Measurements from ENCODE around the gene RAB22A.

The RAB22A gene

DNA sequence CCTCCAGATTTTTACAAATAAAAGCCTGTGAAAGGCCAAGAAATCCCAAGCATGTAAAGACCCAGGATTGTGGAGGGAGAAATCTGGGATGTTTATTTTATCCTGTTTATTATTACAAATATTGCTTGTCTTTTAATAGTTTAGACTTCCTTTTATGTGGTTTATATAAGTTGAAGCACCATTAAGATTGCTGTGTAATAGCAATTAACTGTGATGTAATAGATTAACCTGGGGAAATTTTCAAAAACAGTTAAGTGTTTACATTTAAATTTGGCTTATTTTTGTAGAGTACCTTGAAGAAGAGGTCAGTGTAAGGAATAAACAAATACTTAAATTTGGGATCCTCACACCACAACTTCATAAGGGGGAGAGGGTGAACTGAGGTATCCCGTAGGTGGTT, 106.5 kb downstream of the RAB22A start:
- in situ Hi-C loops (cut with HindIII; ENCODE audit: low pct_ligation_motif_present, low sequenced_read_pairs): no loop called here
- Histone ChIP-seq H3K27ac (no peak overlapping the region), H3K36me3 (replicated peaks) (peaks cover 12% of the 10 kb centered on the region), H3K4me3 (ENCODE audit: low read depth, low read length) (no peak overlapping the region), H3K27me3 (replicated peaks) (no peaks in the 10 kb centered on the region)
- no peak for DNase-seq
- TF ChIP-seq, protein P1, sequence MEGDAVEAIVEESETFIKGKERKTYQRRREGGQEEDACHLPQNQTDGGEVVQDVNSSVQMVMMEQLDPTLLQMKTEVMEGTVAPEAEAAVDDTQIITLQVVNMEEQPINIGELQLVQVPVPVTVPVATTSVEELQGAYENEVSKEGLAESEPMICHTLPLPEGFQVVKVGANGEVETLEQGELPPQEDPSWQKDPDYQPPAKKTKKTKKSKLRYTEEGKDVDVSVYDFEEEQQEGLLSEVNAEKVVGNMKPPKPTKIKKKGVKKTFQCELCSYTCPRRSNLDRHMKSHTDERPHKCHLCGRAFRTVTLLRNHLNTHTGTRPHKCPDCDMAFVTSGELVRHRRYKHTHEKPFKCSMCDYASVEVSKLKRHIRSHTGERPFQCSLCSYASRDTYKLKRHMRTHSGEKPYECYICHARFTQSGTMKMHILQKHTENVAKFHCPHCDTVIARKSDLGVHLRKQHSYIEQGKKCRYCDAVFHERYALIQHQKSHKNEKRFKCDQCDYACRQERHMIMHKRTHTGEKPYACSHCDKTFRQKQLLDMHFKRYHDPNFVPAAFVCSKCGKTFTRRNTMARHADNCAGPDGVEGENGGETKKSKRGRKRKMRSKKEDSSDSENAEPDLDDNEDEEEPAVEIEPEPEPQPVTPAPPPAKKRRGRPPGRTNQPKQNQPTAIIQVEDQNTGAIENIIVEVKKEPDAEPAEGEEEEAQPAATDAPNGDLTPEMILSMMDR (IDR thresholded peaks at IDR 0.05; ENCODE audit: low read depth, low read length, missing control alignments): no peak

DNA sequence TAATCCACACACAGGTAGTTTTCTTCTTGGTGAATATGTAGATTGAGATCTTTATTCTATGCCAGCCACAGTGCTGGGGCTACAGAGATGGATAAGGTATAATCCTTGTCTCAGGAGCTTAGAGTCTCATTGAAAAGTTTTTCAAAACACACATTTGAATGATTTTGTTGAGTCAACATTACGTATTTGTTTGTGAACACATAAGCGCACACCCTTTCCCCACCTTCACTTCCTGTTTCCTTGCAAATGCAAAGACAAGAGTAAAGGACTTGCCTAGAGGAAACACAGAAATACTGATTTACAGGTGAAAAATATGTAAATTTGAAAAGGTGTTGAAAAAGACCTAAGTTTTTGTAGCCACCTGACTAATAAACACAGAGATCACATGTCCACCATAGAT, 107.3 kb downstream of the RAB22A start:
- H3K4me3 ChIP-seq (ENCODE audit: low read depth, low read length): no peak overlapping the region
- peaks cover 13% of the 10 kb centered on the region for H3K36me3 ChIP-seq (replicated peaks)
- no peak for DNase-seq
- H3K27ac ChIP-seq: no peak overlapping the region
- TF ChIP-seq, protein P1 (IDR thresholded peaks at IDR 0.05; ENCODE audit: low read depth, low read length, missing control alignments): no peak
- no peaks in the 10 kb centered on the region for H3K27me3 ChIP-seq (replicated peaks)
- in situ Hi-C loops (cut with HindIII; ENCODE audit: low pct_ligation_motif_present, low sequenced_read_pairs): no loop called here
